Tibial nerve (tissue), 4 donors: ENCODE data around the gene PDGFA.

Experiments
- EP300 ChIP-seq, 2 donors: sonication (generic); formaldehyde crosslinking; IDR thresholded peaks; one replicate each; pipeline ENCODE4 v1.6.1; 2017; ENCODE audit warnings: antibody characterized with exemption in 2 of 2, mild to moderate bottlenecking in 1 of 2
- POLR2A ChIP-seq, 2 donors: fragments of 450-650 bp; IDR thresholded peaks; one replicate each; pipeline ENCODE4 v1.6.1; 2017; ENCODE audit warnings: antibody characterized with exemption in 2 of 2, mild to moderate bottlenecking in 2 of 2, moderate library complexity in 2 of 2
- TF ChIP-seq, protein P1 (sequence below), 5 experiments: fragments of 200-600 bp in 3 of 5; fragments of 450-650 bp in 2 of 5; sonication (generic) in 3 of 5; IDR thresholded peaks; one replicate each; pipeline ENCODE4 v1.5.1; 2016 to 2019; ENCODE audit warnings: antibody characterized with exemption in 5 of 5, mild to moderate bottlenecking in 3 of 5, moderate library complexity in 2 of 5

DNA sequence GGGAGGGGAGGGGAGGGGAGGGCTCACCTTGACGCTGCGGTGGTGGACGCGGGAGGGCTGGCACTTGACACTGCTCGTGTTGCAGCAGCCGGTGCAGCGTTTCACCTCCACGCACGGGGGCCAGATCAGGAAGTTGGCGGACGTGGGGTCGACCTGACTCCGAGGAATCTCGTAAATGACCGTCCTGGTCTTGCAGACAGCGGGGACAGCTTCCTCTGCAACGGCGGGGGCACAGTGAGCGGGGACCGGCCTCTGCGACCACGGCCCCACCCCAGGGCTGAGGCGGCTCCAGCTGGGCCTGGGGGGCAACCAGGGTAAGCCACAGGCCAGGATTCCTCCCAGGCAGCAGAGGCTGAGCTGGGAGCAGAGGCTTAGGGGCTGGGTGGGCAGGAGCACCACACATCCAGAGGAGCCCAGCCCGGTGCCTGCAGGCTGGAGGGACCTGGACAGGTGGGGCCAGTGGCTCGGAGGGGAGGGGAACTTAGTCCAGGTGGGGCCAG, 8.8 kb downstream of the PDGFA start:
- TF ChIP-seq, protein P1, sequence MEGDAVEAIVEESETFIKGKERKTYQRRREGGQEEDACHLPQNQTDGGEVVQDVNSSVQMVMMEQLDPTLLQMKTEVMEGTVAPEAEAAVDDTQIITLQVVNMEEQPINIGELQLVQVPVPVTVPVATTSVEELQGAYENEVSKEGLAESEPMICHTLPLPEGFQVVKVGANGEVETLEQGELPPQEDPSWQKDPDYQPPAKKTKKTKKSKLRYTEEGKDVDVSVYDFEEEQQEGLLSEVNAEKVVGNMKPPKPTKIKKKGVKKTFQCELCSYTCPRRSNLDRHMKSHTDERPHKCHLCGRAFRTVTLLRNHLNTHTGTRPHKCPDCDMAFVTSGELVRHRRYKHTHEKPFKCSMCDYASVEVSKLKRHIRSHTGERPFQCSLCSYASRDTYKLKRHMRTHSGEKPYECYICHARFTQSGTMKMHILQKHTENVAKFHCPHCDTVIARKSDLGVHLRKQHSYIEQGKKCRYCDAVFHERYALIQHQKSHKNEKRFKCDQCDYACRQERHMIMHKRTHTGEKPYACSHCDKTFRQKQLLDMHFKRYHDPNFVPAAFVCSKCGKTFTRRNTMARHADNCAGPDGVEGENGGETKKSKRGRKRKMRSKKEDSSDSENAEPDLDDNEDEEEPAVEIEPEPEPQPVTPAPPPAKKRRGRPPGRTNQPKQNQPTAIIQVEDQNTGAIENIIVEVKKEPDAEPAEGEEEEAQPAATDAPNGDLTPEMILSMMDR (IDR thresholded peaks at IDR 0.05), result no peak
- no peak for TF ChIP-seq POLR2A (IDR thresholded peaks at IDR 0.05)
- no peak for TF ChIP-seq EP300 (IDR thresholded peaks at IDR 0.05)
